ENCODE data around the gene SERPINA3. TPM values are rescaled to one million over a fixed set of nuclear protein-coding genes. Genes with fewer than 3 reads are reported as not detected.

Gene SERPINA3
- total RNA-seq, 1 donor from 2014 or later, result not detected

- Histone ChIP-seq H3K4me1 (ENCODE audit: control insufficient read depth in 3 of 3, insufficient read depth in 3 of 3, low read length in 3 of 3) (no peaks in the 10 kb centered on the region), H3K27me3 (ENCODE audit: control insufficient read depth in 3 of 3, insufficient read depth in 3 of 3, low read length in 3 of 3) (peaks cover 0 to 3% (median under 1%) of the 10 kb centered on the region in 3 donors), H3K9me3 (ENCODE audit: control insufficient read depth in 3 of 3, low read length in 3 of 3) (peaks cover 7 to 16% (median 13%) of the 10 kb centered on the region in 3 donors), H3K9ac (ENCODE audit: low read depth in 1 of 3, low read length in 3 of 3) (no peak overlapping the region), H3K27ac (ENCODE audit: low read depth, low read length) (no peak overlapping the region), H3K36me3 (ENCODE audit: control insufficient read depth in 3 of 3, insufficient read depth in 3 of 3, low read length in 3 of 3) (no peaks in the 10 kb centered on the region), H3K4me3 (ENCODE audit: low read length in 3 of 3) (no peak overlapping the region)
Observed at GRCh38 chr14:94617988-94618822, 6.0 kb downstream of the SERPINA3 start.

DNA sequence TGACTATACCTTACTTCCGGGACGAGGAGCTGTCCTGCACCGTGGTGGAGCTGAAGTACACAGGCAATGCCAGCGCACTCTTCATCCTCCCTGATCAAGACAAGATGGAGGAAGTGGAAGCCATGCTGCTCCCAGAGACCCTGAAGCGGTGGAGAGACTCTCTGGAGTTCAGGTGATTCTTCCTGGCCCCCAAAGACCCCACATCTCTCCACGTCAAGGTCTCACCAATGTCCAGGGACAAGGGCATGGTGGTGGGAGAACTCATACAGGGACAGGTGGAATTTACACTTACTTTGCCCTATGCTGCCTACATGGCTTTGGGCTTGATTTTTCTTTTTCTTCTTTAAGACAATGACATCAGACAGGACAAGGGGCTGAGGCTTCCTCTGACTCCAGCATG is 7.1 kb downstream of the SERPINA3 start:
- no peak overlapping the region for H3K4me3 ChIP-seq (ENCODE audit: low read length in 3 of 3)
- H3K36me3 ChIP-seq (ENCODE audit: control insufficient read depth in 3 of 3, insufficient read depth in 3 of 3, low read length in 3 of 3), result no peaks in the 10 kb centered on the region
- no peaks in the 10 kb centered on the region for H3K4me1 ChIP-seq (ENCODE audit: control insufficient read depth in 3 of 3, insufficient read depth in 3 of 3, low read length in 3 of 3)
- H3K27ac ChIP-seq (ENCODE audit: low read depth, low read length), result no peak overlapping the region
- no peak overlapping the region for H3K9ac ChIP-seq (ENCODE audit: low read depth in 1 of 3, low read length in 3 of 3)
- H3K9me3 ChIP-seq (ENCODE audit: control insufficient read depth in 3 of 3, low read length in 3 of 3), result peaks cover 7 to 16% (median 13%) of the 10 kb centered on the region in 3 donors
- peaks cover 0 to 6% (median 5%) of the 10 kb centered on the region in 3 donors for H3K27me3 ChIP-seq (ENCODE audit: control insufficient read depth in 3 of 3, insufficient read depth in 3 of 3, low read length in 3 of 3)

GRCh38 chr14:94620597-94620996 is 8.4 kb downstream of the SERPINA3 start:
- Histone ChIP-seq H3K36me3 (ENCODE audit: control insufficient read depth in 3 of 3, insufficient read depth in 3 of 3, low read length in 3 of 3) (no peaks in the 10 kb centered on the region), H3K27me3 (ENCODE audit: control insufficient read depth in 3 of 3, insufficient read depth in 3 of 3, low read length in 3 of 3) (peaks cover 0 to 6% (median 5%) of the 10 kb centered on the region in 3 donors), H3K9me3 (ENCODE audit: control insufficient read depth in 3 of 3, low read length in 3 of 3) (peaks cover 7 to 16% (median 13%) of the 10 kb centered on the region in 3 donors), H3K27ac (ENCODE audit: low read depth, low read length) (no peak overlapping the region), H3K4me1 (ENCODE audit: control insufficient read depth in 3 of 3, insufficient read depth in 3 of 3, low read length in 3 of 3) (no peaks in the 10 kb centered on the region), H3K9ac (ENCODE audit: low read depth in 1 of 3, low read length in 3 of 3) (no peak overlapping the region), H3K4me3 (ENCODE audit: low read length in 3 of 3) (no peak overlapping the region)

- Histone ChIP-seq H3K4me1 (ENCODE audit: control insufficient read depth in 3 of 3, insufficient read depth in 3 of 3, low read length in 3 of 3) (no peaks in the 10 kb centered on the region), H3K27ac (ENCODE audit: low read depth, low read length) (no peak overlapping the region), H3K36me3 (ENCODE audit: control insufficient read depth in 3 of 3, insufficient read depth in 3 of 3, low read length in 3 of 3) (no peaks in the 10 kb centered on the region), H3K4me3 (ENCODE audit: low read length in 3 of 3) (no peak overlapping the region), H3K27me3 (ENCODE audit: control insufficient read depth in 3 of 3, insufficient read depth in 3 of 3, low read length in 3 of 3) (peaks cover 0 to 6% (median 5%) of the 10 kb centered on the region in 3 donors), H3K9me3 (ENCODE audit: control insufficient read depth in 3 of 3, low read length in 3 of 3) (peaks cover 7 to 16% (median 13%) of the 10 kb centered on the region in 3 donors), H3K9ac (ENCODE audit: low read depth in 1 of 3, low read length in 3 of 3) (no peak overlapping the region)
Observed at GRCh38 chr14:94621358-94622134, 9.4 kb downstream of the SERPINA3 start.

DNA sequence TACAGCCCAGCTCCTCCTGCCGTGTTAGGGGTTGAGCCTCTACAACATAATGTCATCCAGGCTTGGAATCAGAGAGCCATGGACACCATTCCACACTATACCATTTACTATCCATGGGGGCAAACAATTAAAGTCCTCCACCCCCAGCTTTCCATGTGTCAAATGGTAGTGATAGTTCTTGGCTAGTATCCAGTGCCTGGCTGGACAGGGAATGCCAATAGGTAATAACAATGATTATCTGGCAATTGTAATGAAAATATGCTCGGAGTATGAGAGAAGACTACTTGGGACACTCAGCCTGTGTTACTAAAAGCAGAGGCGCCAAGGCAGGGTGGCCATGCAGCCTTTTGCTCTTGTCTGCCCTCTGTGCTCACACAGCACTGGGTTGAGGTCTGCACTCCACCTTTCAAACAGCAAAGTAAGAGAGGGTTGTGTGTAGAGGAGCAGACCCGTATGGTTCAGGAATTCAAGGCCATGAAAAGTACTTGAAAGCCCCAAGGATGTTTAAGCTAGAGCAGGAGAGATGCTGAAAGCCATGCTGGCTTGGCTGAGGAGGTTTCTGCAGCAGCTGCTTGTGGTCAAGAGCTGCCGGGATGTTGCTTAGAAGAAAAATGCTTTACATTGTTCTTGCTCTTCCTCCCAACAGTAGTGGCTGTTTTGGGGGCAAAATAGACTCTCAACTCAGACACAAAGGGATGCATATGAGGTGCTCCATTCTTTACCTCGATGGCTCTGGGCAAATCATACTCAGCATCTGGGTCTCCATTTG is 10.6 kb downstream of the SERPINA3 start:
- H3K9me3 ChIP-seq (ENCODE audit: control insufficient read depth in 3 of 3, low read length in 3 of 3), result peaks cover 7 to 11% (median 10%) of the 10 kb centered on the region in 3 donors
- H3K4me3 ChIP-seq (ENCODE audit: low read length in 3 of 3), result no peak overlapping the region
- H3K27ac ChIP-seq (ENCODE audit: low read depth, low read length), result no peak overlapping the region
- H3K4me1 ChIP-seq (ENCODE audit: control insufficient read depth in 3 of 3, insufficient read depth in 3 of 3, low read length in 3 of 3), result no peaks in the 10 kb centered on the region
- H3K27me3 ChIP-seq (ENCODE audit: control insufficient read depth in 3 of 3, insufficient read depth in 3 of 3, low read length in 3 of 3), result peaks cover 0 to 6% (median 5%) of the 10 kb centered on the region in 3 donors
- H3K9ac ChIP-seq (ENCODE audit: low read depth in 1 of 3, low read length in 3 of 3), result no peak overlapping the region
- H3K36me3 ChIP-seq (ENCODE audit: control insufficient read depth in 3 of 3, insufficient read depth in 3 of 3, low read length in 3 of 3), result no peaks in the 10 kb centered on the region

GRCh38 chr14:94623422-94623809 is 11.2 kb downstream of the SERPINA3 start:
- Histone ChIP-seq H3K27ac (ENCODE audit: low read depth, low read length) (no peak overlapping the region), H3K27me3 (ENCODE audit: control insufficient read depth in 3 of 3, insufficient read depth in 3 of 3, low read length in 3 of 3) (peaks cover 0 to 6% (median 5%) of the 10 kb centered on the region in 3 donors), H3K4me1 (ENCODE audit: control insufficient read depth in 3 of 3, insufficient read depth in 3 of 3, low read length in 3 of 3) (no peaks in the 10 kb centered on the region), H3K9ac (ENCODE audit: low read depth in 1 of 3, low read length in 3 of 3) (no peak overlapping the region), H3K4me3 (ENCODE audit: low read length in 3 of 3) (no peak overlapping the region), H3K36me3 (ENCODE audit: control insufficient read depth in 3 of 3, insufficient read depth in 3 of 3, low read length in 3 of 3) (no peaks in the 10 kb centered on the region), H3K9me3 (ENCODE audit: control insufficient read depth in 3 of 3, low read length in 3 of 3) (peaks cover 3 to 5% (median 4%) of the 10 kb centered on the region in 3 donors)

DNA sequence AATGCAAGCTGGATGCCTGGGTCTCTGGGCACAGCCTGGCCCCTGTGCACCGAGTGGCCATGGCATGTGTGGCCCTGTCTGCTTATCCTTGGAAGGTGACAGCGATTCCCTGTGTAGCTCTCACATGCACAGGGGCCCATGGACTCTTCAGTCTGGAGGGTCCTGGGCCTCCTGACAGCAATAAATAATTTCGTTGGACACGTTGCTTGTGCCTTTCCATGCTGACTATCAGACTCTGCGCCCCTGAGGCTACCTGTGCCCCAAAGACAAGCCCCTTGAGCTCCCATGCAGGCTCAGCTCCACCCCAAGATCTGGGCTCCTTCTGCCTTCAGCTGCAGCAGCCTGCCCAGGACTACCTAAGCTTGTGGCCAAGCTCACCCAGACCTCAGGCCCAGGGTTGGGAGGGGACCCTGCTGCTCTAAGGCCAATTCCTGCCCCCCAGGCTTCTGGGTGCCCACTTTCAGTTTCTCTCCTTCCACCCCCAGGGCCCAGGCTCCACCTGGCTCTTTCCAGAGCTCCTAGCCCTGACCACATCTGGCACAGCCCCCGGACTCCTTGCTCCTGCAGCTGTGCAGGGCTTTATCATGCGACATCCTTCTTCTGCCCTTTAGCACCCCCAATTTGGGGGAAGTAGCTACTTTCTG is 11.8 kb downstream of the SERPINA3 start:
- Histone ChIP-seq H3K27me3 (ENCODE audit: control insufficient read depth in 3 of 3, insufficient read depth in 3 of 3, low read length in 3 of 3) (peaks cover 0 to 6% (median 5%) of the 10 kb centered on the region in 3 donors), H3K9ac (ENCODE audit: low read depth in 1 of 3, low read length in 3 of 3) (no peak overlapping the region), H3K9me3 (ENCODE audit: control insufficient read depth in 3 of 3, low read length in 3 of 3) (peaks cover 0 to 1% (median 1%) of the 10 kb centered on the region in 3 donors), H3K27ac (ENCODE audit: low read depth, low read length) (no peak overlapping the region), H3K4me1 (ENCODE audit: control insufficient read depth in 3 of 3, insufficient read depth in 3 of 3, low read length in 3 of 3) (no peaks in the 10 kb centered on the region), H3K36me3 (ENCODE audit: control insufficient read depth in 3 of 3, insufficient read depth in 3 of 3, low read length in 3 of 3) (no peaks in the 10 kb centered on the region), H3K4me3 (ENCODE audit: low read length in 3 of 3) (no peak overlapping the region)

DNA sequence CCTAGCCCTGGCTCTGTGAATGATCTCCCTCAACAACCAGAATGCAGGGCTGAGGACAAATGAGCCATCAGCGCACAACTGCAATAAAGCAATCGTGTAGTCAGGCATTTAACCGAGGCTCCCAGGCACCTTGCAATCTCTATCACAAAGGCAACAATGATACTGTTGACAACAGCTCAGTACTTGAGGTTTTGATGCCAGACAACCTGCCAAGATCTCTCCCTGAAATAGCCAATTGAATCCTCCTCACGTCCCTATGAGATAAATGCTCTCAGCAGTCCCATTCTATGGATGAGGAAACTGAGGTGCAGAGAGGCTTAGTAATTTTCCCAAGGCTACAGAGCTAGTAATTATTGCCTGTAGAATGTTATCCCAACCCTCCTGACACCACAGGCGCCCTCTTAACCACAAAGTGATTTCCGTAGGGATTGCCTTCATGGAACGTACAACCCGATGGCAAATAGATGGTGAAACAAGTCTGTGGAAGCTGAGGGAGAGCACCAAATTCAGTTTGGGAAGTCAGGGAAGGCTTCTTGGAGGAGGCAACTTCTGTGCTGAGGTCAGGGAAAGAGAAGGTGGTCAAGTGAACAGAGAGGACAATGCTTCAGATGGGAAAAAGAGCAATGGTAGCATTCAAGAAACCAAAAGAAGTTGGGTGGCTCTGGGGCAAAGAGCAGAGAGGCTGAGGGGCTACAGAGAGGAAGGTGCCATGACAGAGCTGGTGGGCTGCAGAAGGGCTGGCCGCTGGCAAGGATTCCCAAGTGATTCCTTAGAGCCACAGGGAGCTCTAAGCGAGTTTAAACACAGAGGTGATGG is 12.6 kb downstream of the SERPINA3 start:
- Histone ChIP-seq H3K4me3 (ENCODE audit: low read length in 3 of 3) (no peak overlapping the region), H3K9ac (ENCODE audit: low read depth in 1 of 3, low read length in 3 of 3) (no peak overlapping the region), H3K4me1 (ENCODE audit: control insufficient read depth in 3 of 3, insufficient read depth in 3 of 3, low read length in 3 of 3) (no peaks in the 10 kb centered on the region), H3K27me3 (ENCODE audit: control insufficient read depth in 3 of 3, insufficient read depth in 3 of 3, low read length in 3 of 3) (peaks cover 0 to 6% (median 5%) of the 10 kb centered on the region in 3 donors), H3K9me3 (ENCODE audit: control insufficient read depth in 3 of 3, low read length in 3 of 3) (no peaks in the 10 kb centered on the region), H3K27ac (ENCODE audit: low read depth, low read length) (no peak overlapping the region), H3K36me3 (ENCODE audit: control insufficient read depth in 3 of 3, insufficient read depth in 3 of 3, low read length in 3 of 3) (no peaks in the 10 kb centered on the region)

DNA sequence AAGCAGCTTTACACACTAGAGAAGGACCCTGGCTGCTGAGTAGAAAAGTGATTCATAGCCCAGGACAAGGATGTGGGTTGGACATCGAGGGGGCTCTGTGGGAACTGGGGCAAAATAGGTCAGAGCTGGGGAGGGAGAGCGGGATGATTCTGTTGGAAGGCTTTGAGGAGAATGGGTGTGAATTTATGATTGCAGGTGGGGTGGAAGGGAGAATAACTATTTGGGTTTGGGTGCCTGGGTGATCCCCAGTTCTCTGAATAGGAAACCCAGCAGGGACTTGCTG is 13.1 kb downstream of the SERPINA3 start:
- Histone ChIP-seq H3K9me3 (ENCODE audit: control insufficient read depth in 3 of 3, low read length in 3 of 3) (no peaks in the 10 kb centered on the region), H3K36me3 (ENCODE audit: control insufficient read depth in 3 of 3, insufficient read depth in 3 of 3, low read length in 3 of 3) (no peaks in the 10 kb centered on the region), H3K9ac (ENCODE audit: low read depth in 1 of 3, low read length in 3 of 3) (no peak overlapping the region), H3K27me3 (ENCODE audit: control insufficient read depth in 3 of 3, insufficient read depth in 3 of 3, low read length in 3 of 3) (peaks cover 0 to 6% (median 5%) of the 10 kb centered on the region in 3 donors), H3K4me3 (ENCODE audit: low read length in 3 of 3) (no peak overlapping the region), H3K4me1 (ENCODE audit: control insufficient read depth in 3 of 3, insufficient read depth in 3 of 3, low read length in 3 of 3) (no peaks in the 10 kb centered on the region), H3K27ac (ENCODE audit: low read depth, low read length) (no peak overlapping the region)

Data from skeletal muscle tissue (tissue), 4 donors.